GM23338 (cell line): ENCODE data around the gene AP2A1. TPM values are rescaled to one million over a fixed set of nuclear protein-coding genes. Genes with fewer than 3 reads are reported as not detected.

Experiments used
- ATAC-seq: fragments of 200-7000 bp; cut with Tn5 transposase; 3 replicates; pipeline ENCODE4 v1.9.1; 2020
- DNase-seq: peaks from one replicate; pipeline ENCODE4 v3.0.0-alpha.2; 2015; ENCODE audit warnings: low spot score
- H2AFZ ChIP-seq: fragments of 200-600 bp; sonication (generic); 2 replicates; pipeline ENCODE4 v1.8.0; 2016; ENCODE audit warnings: antibody characterized with exemption, mild to moderate bottlenecking, moderate library complexity
- H3F3A ChIP-seq: fragments of 200-600 bp; sonication (generic); replicated peaks from 2 replicates; pipeline ENCODE4 v1.8.0; 2017; ENCODE audit warnings: antibody characterized with exemption, mixed run types, low read depth
- H3K27ac ChIP-seq: fragments of 200-600 bp; sonication (generic); 2 replicates; pipeline ENCODE4 v1.6.1; 2016; ENCODE audit warnings: low read depth
- H3K27me3 ChIP-seq: fragments of 200-600 bp; sonication (generic); 2 replicates; pipeline ENCODE4 v1.8.0; 2016; ENCODE audit warnings: mild to moderate bottlenecking, mixed run types, moderate library complexity; ENCODE audit not compliant: insufficient read depth
- H3K36me3 ChIP-seq: fragments of 200-600 bp; sonication (generic); 2 replicates; pipeline ENCODE4 v1.8.0; 2016; ENCODE audit warnings: mild to moderate bottlenecking; ENCODE audit not compliant: insufficient read depth
- H3K4me1 ChIP-seq: fragments of 200-600 bp; sonication (generic); 2 replicates; pipeline ENCODE4 v1.8.0; 2016; ENCODE audit warnings: mild to moderate bottlenecking, moderate library complexity; ENCODE audit not compliant: insufficient read depth
- H3K4me2 ChIP-seq: fragments of 200-600 bp; sonication (generic); 2 replicates; pipeline ENCODE4 v1.7.1; 2017; ENCODE audit warnings: mixed run types
- H3K4me3 ChIP-seq: fragments of 200-600 bp; sonication (generic); 2 replicates; pipeline ENCODE4 v1.6.1; 2016; ENCODE audit warnings: mixed run types
- H3K79me2 ChIP-seq: fragments of 200-600 bp; sonication (generic); replicated peaks from 2 replicates; pipeline ENCODE4 v1.8.0; 2017; ENCODE audit warnings: mild to moderate bottlenecking; ENCODE audit not compliant: insufficient read depth
- H3K9me2 ChIP-seq: fragments of 200-600 bp; sonication (generic); 2 replicates; pipeline ENCODE4 v1.8.0; 2017; ENCODE audit not compliant: insufficient read depth
- H4K20me1 ChIP-seq: fragments of 200-600 bp; sonication (generic); replicated peaks from 2 replicates; pipeline ENCODE4 v1.8.0; 2017; ENCODE audit warnings: mild to moderate bottlenecking; ENCODE audit not compliant: insufficient read depth
- H3K27ac Mint-ChIP-seq: 2 replicates; pipeline ENCODE4 v1.8.0; 2020; ENCODE audit warnings: inconsistent platforms, mild to moderate bottlenecking, moderate library complexity, mixed read lengths
- H3K27me3 Mint-ChIP-seq: 3 replicates; pipeline ENCODE4 v1.8.0; 2022; ENCODE audit warnings: low read depth, mild to moderate bottlenecking, moderate library complexity, mixed read lengths, inconsistent platforms; ENCODE audit not compliant: insufficient read depth, poor library complexity
- H3K36me3 Mint-ChIP-seq: 3 replicates; pipeline ENCODE4 v1.8.0; 2021; ENCODE audit warnings: low read depth, mild to moderate bottlenecking, inconsistent platforms, moderate library complexity, mixed read lengths
- H3K4me1 Mint-ChIP-seq: 3 replicates; pipeline ENCODE4 v1.8.0; 2020; ENCODE audit warnings: mild to moderate bottlenecking, inconsistent platforms, mixed read lengths
- H3K4me3 Mint-ChIP-seq: 3 replicates; pipeline ENCODE4 v1.8.0; 2021; ENCODE audit warnings: moderate library complexity, mild to moderate bottlenecking, inconsistent platforms, mixed read lengths
- H3K9me3 Mint-ChIP-seq: 3 replicates; pipeline ENCODE4 v1.8.0; 2020; ENCODE audit warnings: moderate library complexity, mild to moderate bottlenecking, inconsistent platforms, mixed read lengths
- EZH2 ChIP-seq: fragments of 200-600 bp; sonication (generic); IDR thresholded peaks from one replicate; pipeline ENCODE4 v1.8.0; 2017; ENCODE audit warnings: antibody characterized with exemption, mild to moderate bottlenecking, low read depth; ENCODE audit not compliant: unreplicated experiment
- EZH2phosphoT487 ChIP-seq: fragments of 200-600 bp; sonication (generic); IDR thresholded peaks from one replicate; pipeline ENCODE4 v1.8.1; 2018; ENCODE audit warnings: antibody characterized with exemption; ENCODE audit not compliant: unreplicated experiment
- JUNB ChIP-seq: IDR thresholded peaks from one replicate; pipeline ENCODE4 v1.6.1; 2016; ENCODE audit warnings: antibody characterized with exemption; ENCODE audit not compliant: unreplicated experiment
- POLR2AphosphoS5 ChIP-seq: IDR thresholded peaks from 2 replicates; pipeline ENCODE4 v1.6.1; 2016; ENCODE audit warnings: antibody characterized with exemption, low read depth
- STAT1 ChIP-seq: IDR thresholded peaks from one replicate; pipeline ENCODE4 v1.6.1; 2016; ENCODE audit warnings: antibody characterized with exemption; ENCODE audit not compliant: unreplicated experiment
- ZNF331 ChIP-seq: fragments of 250-450 bp; sonication (Bioruptor Pico); IDR thresholded peaks from 2 replicates; pipeline ENCODE4 v1.5.0; 2020; ENCODE audit warnings: low read depth, mild to moderate bottlenecking, moderate library complexity
- polyA plus RNA-seq: library from polyadenylated mRNA; unstranded; fragments of >200 nt; fragmentation: Nextera tagmentation; extraction: Ambion mirVana; gene quantifications from 2 replicates; pipeline ENCODE4 v1.2.1, GENCODE V29; 2016
- total RNA-seq: library from RNA; depleted of rRNA; stranded (reverse); fragments of >200 nt; shearing (Covaris generic); gene quantifications from 2 replicates; pipeline ENCODE4 v1.2.3, GENCODE V29; 2014
- TF ChIP-seq, protein P1 (sequence below): IDR thresholded peaks from 2 replicates; pipeline ENCODE4 v1.6.1; 2016; ENCODE audit warnings: antibody characterized with exemption
- TF ChIP-seq, protein P2 (sequence below): fragments of 250-450 bp; sonication (Bioruptor Pico); IDR thresholded peaks from 2 replicates; pipeline ENCODE4 v1.5.0; 2020; ENCODE audit warnings: mild to moderate bottlenecking, moderate library complexity
- TF ChIP-seq, protein P3 (sequence below), 2 experiments: fragments of 200-600 bp in 1 of 2; sonication (generic) in 1 of 2; conservative IDR thresholded peaks; 2 replicates each; pipeline versions ENCODE4 v1.5.1 to v1.6.1; 2016 to 2017; ENCODE audit warnings: antibody characterized with exemption in 2 of 2, low read depth in 2 of 2, mild to moderate bottlenecking in 2 of 2, moderate library complexity in 1 of 2

The AP2A1 gene
- total and polyA plus RNA-seq, 2 experiments from 2014 or later: 34.1 to 129 TPM

DNA sequence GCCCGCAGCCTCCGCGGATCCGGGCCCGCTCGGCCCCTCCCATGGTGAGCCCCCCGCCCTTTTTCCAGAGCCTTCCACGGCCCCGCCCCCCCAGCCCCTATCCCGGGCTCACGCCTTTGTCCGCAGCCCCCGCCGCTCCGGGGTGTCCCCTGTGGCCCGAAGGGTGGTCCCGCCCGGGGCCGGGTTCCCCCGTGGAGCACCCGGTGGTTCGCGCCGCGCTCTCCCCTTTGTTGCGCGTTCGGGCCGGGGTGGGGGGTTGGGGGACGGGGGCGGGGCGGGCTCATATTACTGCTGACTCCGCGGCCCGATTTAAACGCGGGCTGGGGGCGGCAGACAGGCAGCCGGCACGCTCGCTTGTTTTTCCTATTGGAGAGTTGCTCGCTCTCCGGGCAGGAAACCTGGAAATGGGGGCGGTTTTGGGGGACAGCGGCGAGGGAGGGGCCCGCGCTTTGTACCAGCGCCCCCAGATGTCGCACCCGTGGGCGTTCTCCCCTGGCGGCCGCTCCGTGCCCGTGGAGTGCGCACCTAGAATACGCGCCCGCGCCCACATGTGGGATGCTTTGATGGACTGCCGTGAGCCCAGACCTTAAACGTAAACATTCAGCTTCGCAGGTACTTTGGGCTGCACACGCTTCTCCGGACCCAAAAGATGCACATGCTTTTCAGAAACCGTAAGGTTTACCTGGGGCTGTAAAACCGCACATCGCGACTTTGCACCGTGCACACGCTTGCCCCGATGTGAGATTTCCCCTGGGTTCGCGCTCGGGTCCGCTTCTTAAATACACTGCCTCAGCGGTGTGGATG, 84.9 kb downstream of the AP2A1 start:
- peak overlapping the region; percentile 72; the same call in 1 of the 2 replicates for H3K27ac ChIP-seq
- peaks cover 51% of the 10 kb centered on the region for H3K36me3 Mint-ChIP-seq
- H2AFZ ChIP-seq: no peak overlapping the region
- peaks cover 10% of the 10 kb centered on the region; the same call in 2 of the 3 replicates for H3K9me3 Mint-ChIP-seq
- DNase-seq: peak; percentile 87
- TF ChIP-seq JUNB: no peak
- TF ChIP-seq, protein P1, sequence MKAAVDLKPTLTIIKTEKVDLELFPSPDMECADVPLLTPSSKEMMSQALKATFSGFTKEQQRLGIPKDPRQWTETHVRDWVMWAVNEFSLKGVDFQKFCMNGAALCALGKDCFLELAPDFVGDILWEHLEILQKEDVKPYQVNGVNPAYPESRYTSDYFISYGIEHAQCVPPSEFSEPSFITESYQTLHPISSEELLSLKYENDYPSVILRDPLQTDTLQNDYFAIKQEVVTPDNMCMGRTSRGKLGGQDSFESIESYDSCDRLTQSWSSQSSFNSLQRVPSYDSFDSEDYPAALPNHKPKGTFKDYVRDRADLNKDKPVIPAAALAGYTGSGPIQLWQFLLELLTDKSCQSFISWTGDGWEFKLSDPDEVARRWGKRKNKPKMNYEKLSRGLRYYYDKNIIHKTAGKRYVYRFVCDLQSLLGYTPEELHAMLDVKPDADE: no peak
- no peak for TF ChIP-seq EZH2
- H3K27me3 Mint-ChIP-seq: peaks cover 32% of the 10 kb centered on the region
- H3K36me3 ChIP-seq: no peaks in the 10 kb centered on the region; the same call in 1 of the 2 replicates
- H3K27me3 ChIP-seq: no peaks in the 10 kb centered on the region
- H3F3A ChIP-seq: peaks cover 33% of the 10 kb centered on the region
- H3K9me2 ChIP-seq: 0 out of 2 replicates have a peak, but pooled peaks cover 3% of the 10 kb centered on the region
- H3K4me1 ChIP-seq: peaks cover 21% of the 10 kb centered on the region
- H3K4me3 ChIP-seq: peak overlapping the region; percentile 88
- peak; percentile 20 for ATAC-seq
- H3K4me1 Mint-ChIP-seq: peaks cover 24% of the 10 kb centered on the region
- peak overlapping the region; percentile 40; the same call in 1 of the 2 replicates for H3K27ac Mint-ChIP-seq
- H3K4me2 ChIP-seq: peak overlapping the region; percentile 95
- peaks cover 31% of the 10 kb centered on the region for H4K20me1 ChIP-seq
- peak overlapping the region; percentile 85 for H3K4me3 Mint-ChIP-seq
- peaks cover 37% of the 10 kb centered on the region for H3K79me2 ChIP-seq

DNA sequence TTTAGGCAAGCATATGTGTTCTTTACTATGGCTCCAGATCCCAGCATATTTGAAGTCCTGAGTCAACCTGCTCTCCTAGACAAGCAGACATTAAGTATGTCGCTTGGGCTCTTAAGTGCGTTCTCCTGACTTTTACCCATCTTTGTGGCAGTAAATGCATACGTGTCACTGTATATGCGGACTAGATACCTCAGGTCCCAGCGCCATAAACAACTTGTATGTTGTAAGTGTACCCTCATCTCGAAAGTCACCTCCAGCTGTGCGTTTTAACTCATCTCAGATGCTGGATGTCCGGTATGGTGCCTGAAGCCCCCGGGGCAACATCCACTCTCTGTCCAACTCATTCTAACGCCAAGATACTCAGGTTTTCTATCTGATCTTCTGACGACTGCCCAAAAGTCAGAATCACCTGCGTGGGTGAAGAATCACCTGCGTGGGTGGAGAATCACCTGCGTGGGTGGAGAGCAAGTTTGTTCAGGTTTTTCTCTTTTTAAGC, 85.9 kb downstream of the AP2A1 start:
- TF ChIP-seq STAT1 (no peak), POLR2AphosphoS5 (no peak), ZNF331 (CRISPR knock-in tag) (no peak), EZH2phosphoT487 (no peak), EZH2 (no peak)
- TF ChIP-seq, protein P2, sequence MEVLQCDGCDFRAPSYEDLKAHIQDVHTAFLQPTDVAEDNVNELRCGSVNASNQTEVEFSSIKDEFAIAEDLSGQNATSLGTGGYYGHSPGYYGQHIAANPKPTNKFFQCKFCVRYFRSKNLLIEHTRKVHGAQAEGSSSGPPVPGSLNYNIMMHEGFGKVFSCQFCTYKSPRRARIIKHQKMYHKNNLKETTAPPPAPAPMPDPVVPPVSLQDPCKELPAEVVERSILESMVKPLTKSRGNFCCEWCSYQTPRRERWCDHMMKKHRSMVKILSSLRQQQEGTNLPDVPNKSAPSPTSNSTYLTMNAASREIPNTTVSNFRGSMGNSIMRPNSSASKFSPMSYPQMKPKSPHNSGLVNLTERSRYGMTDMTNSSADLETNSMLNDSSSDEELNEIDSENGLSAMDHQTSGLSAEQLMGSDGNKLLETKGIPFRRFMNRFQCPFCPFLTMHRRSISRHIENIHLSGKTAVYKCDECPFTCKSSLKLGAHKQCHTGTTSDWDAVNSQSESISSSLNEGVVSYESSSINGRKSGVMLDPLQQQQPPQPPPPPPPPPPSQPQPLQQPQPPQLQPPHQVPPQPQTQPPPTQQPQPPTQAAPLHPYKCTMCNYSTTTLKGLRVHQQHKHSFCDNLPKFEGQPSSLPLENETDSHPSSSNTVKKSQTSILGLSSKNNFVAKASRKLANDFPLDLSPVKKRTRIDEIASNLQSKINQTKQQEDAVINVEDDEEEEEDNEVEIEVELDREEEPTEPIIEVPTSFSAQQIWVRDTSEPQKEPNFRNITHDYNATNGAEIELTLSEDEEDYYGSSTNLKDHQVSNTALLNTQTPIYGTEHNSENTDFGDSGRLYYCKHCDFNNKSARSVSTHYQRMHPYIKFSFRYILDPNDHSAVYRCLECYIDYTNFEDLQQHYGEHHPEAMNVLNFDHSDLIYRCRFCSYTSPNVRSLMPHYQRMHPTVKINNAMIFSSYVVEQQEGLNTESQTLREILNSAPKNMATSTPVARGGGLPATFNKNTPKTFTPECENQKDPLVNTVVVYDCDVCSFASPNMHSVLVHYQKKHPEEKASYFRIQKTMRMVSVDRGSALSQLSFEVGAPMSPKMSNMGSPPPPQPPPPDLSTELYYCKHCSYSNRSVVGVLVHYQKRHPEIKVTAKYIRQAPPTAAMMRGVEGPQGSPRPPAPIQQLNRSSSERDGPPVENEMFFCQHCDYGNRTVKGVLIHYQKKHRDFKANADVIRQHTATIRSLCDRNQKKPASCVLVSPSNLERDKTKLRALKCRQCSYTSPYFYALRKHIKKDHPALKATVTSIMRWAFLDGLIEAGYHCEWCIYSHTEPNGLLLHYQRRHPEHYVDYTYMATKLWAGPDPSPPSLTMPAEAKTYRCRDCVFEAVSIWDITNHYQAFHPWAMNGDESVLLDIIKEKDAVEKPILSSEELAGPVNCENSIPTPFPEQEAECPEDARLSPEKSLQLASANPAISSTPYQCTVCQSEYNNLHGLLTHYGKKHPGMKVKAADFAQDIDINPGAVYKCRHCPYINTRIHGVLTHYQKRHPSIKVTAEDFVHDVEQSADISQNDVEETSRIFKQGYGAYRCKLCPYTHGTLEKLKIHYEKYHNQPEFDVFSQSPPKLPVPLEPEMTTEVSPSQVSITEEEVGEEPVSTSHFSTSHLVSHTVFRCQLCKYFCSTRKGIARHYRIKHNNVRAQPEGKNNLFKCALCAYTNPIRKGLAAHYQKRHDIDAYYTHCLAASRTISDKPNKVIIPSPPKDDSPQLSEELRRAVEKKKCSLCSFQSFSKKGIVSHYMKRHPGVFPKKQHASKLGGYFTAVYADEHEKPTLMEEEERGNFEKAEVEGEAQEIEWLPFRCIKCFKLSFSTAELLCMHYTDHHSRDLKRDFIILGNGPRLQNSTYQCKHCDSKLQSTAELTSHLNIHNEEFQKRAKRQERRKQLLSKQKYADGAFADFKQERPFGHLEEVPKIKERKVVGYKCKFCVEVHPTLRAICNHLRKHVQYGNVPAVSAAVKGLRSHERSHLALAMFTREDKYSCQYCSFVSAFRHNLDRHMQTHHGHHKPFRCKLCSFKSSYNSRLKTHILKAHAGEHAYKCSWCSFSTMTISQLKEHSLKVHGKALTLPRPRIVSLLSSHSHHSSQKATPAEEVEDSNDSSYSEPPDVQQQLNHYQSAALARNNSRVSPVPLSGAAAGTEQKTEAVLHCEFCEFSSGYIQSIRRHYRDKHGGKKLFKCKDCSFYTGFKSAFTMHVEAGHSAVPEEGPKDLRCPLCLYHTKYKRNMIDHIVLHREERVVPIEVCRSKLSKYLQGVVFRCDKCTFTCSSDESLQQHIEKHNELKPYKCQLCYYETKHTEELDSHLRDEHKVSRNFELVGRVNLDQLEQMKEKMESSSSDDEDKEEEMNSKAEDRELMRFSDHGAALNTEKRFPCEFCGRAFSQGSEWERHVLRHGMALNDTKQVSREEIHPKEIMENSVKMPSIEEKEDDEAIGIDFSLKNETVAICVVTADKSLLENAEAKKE (CRISPR knock-in tag): no peak
- TF ChIP-seq, protein P3, sequence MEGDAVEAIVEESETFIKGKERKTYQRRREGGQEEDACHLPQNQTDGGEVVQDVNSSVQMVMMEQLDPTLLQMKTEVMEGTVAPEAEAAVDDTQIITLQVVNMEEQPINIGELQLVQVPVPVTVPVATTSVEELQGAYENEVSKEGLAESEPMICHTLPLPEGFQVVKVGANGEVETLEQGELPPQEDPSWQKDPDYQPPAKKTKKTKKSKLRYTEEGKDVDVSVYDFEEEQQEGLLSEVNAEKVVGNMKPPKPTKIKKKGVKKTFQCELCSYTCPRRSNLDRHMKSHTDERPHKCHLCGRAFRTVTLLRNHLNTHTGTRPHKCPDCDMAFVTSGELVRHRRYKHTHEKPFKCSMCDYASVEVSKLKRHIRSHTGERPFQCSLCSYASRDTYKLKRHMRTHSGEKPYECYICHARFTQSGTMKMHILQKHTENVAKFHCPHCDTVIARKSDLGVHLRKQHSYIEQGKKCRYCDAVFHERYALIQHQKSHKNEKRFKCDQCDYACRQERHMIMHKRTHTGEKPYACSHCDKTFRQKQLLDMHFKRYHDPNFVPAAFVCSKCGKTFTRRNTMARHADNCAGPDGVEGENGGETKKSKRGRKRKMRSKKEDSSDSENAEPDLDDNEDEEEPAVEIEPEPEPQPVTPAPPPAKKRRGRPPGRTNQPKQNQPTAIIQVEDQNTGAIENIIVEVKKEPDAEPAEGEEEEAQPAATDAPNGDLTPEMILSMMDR (conservative IDR thresholded peaks at IDR 0.05; ENCODE audit: low read depth in 2 of 2): no peak
- TF ChIP-seq, protein P1: no peak
- 0 out of 2 replicates have a peak, but pooled peaks cover 3% of the 10 kb centered on the region for H3K9me2 ChIP-seq
- H3K4me1 Mint-ChIP-seq: peaks cover 24% of the 10 kb centered on the region
- 0 out of 2 replicates have a peak overlapping the region, but pooled peaks have one; percentile 3 for H3K27ac Mint-ChIP-seq
- no peaks in the 10 kb centered on the region for H3K27me3 ChIP-seq
- no peak overlapping the region for H2AFZ ChIP-seq
- peaks cover 21% of the 10 kb centered on the region for H3K4me1 ChIP-seq
- peaks cover 59% of the 10 kb centered on the region for H3K36me3 Mint-ChIP-seq
- H3K27me3 Mint-ChIP-seq: peaks cover 41% of the 10 kb centered on the region
- peak overlapping the region; percentile 88 for H3K4me3 ChIP-seq
- DNase-seq (no peak), ATAC-seq (no peak)
- peak overlapping the region; percentile 95 for H3K4me2 ChIP-seq
- H3K27ac ChIP-seq: no peak overlapping the region
- peaks cover 37% of the 10 kb centered on the region for H3K79me2 ChIP-seq
- H3F3A ChIP-seq: peaks cover 38% of the 10 kb centered on the region
- peak overlapping the region; percentile 85 for H3K4me3 Mint-ChIP-seq
- peaks cover 10% of the 10 kb centered on the region; the same call in 1 of the 3 replicates for H3K9me3 Mint-ChIP-seq
- peaks cover 31% of the 10 kb centered on the region for H4K20me1 ChIP-seq
- no peaks in the 10 kb centered on the region; the same call in 1 of the 2 replicates for H3K36me3 ChIP-seq
